GM19397 (cell line): Measurements from ENCODE around the gene TUBB2B.
"Not testable (repeated sequence)": the region's sequence is repeated elsewhere in the genome, so short reads cannot be mapped to it uniquely, and the experiment has no call there.

Experiments
- ATAC-seq: cut with Tn5 transposase; IDR thresholded peaks from one replicate; pipeline ENCODE4 v1.9.1; 2021; ENCODE audit warnings: mild to moderate bottlenecking, moderate library complexity; ENCODE audit not compliant: unreplicated experiment

The TUBB2B gene

GRCh38 chr6:3212261-3212660 lies 15.2 kb downstream of the TUBB2B start:
- ATAC-seq, result no peak

- ATAC-seq, result no peak
Observed at GRCh38 chr6:3211681-3212080, 15.8 kb downstream of the TUBB2B start.

GRCh38 chr6:3210024-3210610 lies 17.3 kb downstream of the TUBB2B start:
- ATAC-seq, result no peak

GRCh38 chr6:3209114-3210023 lies 18.1 kb downstream of the TUBB2B start:
- ATAC-seq, result no peak

- no peak for ATAC-seq
Observed at GRCh38 chr6:3208775-3209113, 18.7 kb downstream of the TUBB2B start.

- ATAC-seq, result no peak
Observed at GRCh38 chr6:3208098-3208774, 19.2 kb downstream of the TUBB2B start.

- ATAC-seq, result no peak
Observed at GRCh38 chr6:3206339-3207015, 21.0 kb downstream of the TUBB2B start.

GRCh38 chr6:3205913-3206312 lies 21.5 kb downstream of the TUBB2B start:
- no peak for ATAC-seq

- no peak for ATAC-seq
Observed at GRCh38 chr6:3204921-3205320, 22.5 kb downstream of the TUBB2B start.

- ATAC-seq, result no peak
Observed at GRCh38 chr6:3202999-3203696, 24.3 kb downstream of the TUBB2B start.

GRCh38 chr6:3201388-3201787 lies 26.1 kb downstream of the TUBB2B start:
- no peak for ATAC-seq

GRCh38 chr6:3200682-3201081 lies 26.8 kb downstream of the TUBB2B start:
- no peak for ATAC-seq

GRCh38 chr6:3199382-3199781 lies 28.1 kb downstream of the TUBB2B start:
- no peak for ATAC-seq

GRCh38 chr6:3197734-3198133 lies 29.7 kb downstream of the TUBB2B start:
- ATAC-seq, result not testable (repeated sequence)

- ATAC-seq, result no peak
Observed at GRCh38 chr6:3196770-3197169, 30.7 kb downstream of the TUBB2B start.

GRCh38 chr6:3195695-3196497 lies 31.6 kb downstream of the TUBB2B start:
- ATAC-seq, result no peak

GRCh38 chr6:3195420-3195694 lies 32.1 kb downstream of the TUBB2B start:
- ATAC-seq, result no peak

GRCh38 chr6:3194535-3195419 lies 32.7 kb downstream of the TUBB2B start:
- no peak for ATAC-seq
